Mammary epithelial cell (primary cell): Measurements from ENCODE around the gene CMTM7.

Experiments used
- EZH2 ChIP-seq: IDR thresholded peaks from 2 replicates; pipeline ENCODE4 v1.6.1; 2012; ENCODE audit warnings: low read length, inconsistent platforms, borderline replicate concordance
- TF ChIP-seq, protein P1 (sequence below), 2 donors: IDR thresholded peaks in 1 of 2; conservative IDR thresholded peaks in 1 of 2; 2 replicates each; pipeline ENCODE4 v1.5.1; 2011 to 2012; ENCODE audit warnings: inconsistent platforms in 2 of 2, low read length in 2 of 2, mild to moderate bottlenecking in 2 of 2, control low read depth in 1 of 2, low read depth in 1 of 2; ENCODE audit not compliant: insufficient read depth in 1 of 2; ENCODE audit errors: extremely low read depth in 1 of 2

DNA sequence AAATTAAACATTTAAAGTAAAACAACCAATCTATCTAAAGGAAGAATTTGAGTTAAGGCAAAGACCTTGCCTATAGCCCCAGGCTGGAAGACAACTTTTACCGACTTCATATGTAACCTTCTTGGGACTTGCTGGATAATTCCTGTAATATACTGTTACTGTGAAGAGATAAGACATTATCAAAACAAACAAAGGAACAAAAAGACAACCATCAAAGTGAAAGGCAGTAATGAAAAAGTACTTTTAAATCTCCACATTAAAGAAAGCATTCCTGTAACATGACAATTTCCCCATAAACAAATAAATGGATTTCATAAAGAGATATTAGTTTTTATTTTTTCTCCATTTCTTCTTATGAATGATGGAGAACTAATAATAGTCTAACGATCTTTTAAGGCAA, 108.6 kb downstream of the CMTM7 start:
- TF ChIP-seq, protein P1, sequence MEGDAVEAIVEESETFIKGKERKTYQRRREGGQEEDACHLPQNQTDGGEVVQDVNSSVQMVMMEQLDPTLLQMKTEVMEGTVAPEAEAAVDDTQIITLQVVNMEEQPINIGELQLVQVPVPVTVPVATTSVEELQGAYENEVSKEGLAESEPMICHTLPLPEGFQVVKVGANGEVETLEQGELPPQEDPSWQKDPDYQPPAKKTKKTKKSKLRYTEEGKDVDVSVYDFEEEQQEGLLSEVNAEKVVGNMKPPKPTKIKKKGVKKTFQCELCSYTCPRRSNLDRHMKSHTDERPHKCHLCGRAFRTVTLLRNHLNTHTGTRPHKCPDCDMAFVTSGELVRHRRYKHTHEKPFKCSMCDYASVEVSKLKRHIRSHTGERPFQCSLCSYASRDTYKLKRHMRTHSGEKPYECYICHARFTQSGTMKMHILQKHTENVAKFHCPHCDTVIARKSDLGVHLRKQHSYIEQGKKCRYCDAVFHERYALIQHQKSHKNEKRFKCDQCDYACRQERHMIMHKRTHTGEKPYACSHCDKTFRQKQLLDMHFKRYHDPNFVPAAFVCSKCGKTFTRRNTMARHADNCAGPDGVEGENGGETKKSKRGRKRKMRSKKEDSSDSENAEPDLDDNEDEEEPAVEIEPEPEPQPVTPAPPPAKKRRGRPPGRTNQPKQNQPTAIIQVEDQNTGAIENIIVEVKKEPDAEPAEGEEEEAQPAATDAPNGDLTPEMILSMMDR (conservative IDR thresholded peaks at IDR 0.05 in 1 of 2, IDR thresholded peaks at IDR 0.05 in 1 of 2; ENCODE audit: extremely low read depth in 1 of 2, insufficient read depth in 1 of 2, low read depth in 1 of 2, low read length in 2 of 2), result no peak
- TF ChIP-seq EZH2, result no peak
